GM12891 (cell line): ENCODE data around the gene DAZAP1.

Experiments
- POLR2A ChIP-seq: IDR thresholded peaks from 2 replicates; pipeline ENCODE4 v1.6.1; 2011; ENCODE audit warnings: low read depth, low read length, control low read depth
- POLR2AphosphoS5 ChIP-seq: IDR thresholded peaks from 2 replicates; pipeline ENCODE4 v1.6.1; 2011; ENCODE audit warnings: low read depth, low read length, control low read depth
- POU2F2 ChIP-seq: IDR thresholded peaks from 2 replicates; pipeline ENCODE4 v1.6.1; 2011; ENCODE audit warnings: low read depth, mild to moderate bottlenecking, control low read depth, low read length, moderate library complexity
- SPI1 ChIP-seq: IDR thresholded peaks from 2 replicates; pipeline ENCODE4 v1.6.1; 2011; ENCODE audit warnings: low read depth, low read length, control low read depth

DNA sequence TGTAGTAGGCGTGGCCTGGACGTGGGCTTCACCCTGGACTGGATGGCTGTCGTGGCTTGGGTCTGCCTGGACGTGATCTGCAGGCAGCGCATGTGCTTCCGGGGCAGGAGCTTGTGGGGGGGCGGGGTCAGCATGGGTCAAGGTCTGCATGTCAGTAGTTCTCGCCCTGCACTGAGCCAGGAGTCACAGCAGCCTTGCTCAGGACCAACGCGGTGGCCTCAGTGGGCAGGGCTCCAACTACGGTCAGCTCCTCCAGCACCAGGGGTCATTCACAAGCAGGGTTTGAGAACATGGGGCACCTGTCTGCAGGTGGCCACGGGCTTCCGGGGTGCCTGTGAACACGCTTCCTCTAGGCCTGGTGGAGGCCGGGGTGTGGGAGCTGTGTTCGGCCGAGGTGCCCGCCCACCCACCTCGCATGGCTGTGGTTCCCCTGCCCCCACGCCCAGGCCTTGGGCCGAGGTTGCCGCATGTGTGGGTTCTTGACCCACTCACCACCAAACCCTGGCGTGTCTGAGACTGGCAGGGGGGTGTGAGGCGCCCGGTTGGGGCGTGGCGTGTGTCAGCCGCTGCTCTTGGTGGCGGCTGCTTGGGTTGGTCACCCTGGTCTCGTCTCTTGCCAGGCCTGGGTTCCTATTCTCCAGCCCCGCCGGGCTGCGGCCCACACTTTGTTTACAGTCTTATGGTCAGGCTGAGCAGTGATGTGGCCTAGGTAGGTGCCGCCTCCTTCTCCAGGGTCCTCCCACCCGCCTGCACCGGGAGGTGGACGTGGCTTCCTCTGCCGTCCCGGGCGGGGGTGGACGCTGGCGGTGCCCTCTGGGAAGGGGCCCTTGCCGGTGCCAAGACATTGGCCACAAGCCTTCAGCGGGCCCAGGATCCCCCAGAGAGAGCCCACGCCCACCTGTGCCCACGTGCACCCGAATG lies 26.0 kb downstream of the DAZAP1 start:
- no peak for TF ChIP-seq POLR2A
- no peak for TF ChIP-seq POLR2AphosphoS5
- TF ChIP-seq POU2F2: no peak
- no peak for TF ChIP-seq SPI1
